Liver (tissue), 9 donors: Measurements from ENCODE around the gene TRIL. TPM values are rescaled to one million over a fixed set of nuclear protein-coding genes. Genes with fewer than 3 reads are reported as not detected.

Experiments
- DNase-seq: peaks from one replicate; pipeline ENCODE4 v3.0.0-alpha.2; 2017; ENCODE audit warnings: low spot score
- H3K27ac ChIP-seq, 2 donors: one replicate each; pipeline ENCODE4 v1.7.0; 2013; ENCODE audit warnings: inconsistent platforms in 2 of 2, low read length in 2 of 2, control low read depth in 1 of 2, low read depth in 1 of 2, mild to moderate bottlenecking in 1 of 2
- H3K27me3 ChIP-seq, 4 donors: one replicate each; pipeline versions ENCODE4 v1.6.1 to v1.7.0; 2013; ENCODE audit warnings: low read length in 3 of 4, inconsistent platforms in 1 of 4, mild to moderate bottlenecking in 1 of 4, moderate library complexity in 1 of 4; ENCODE audit not compliant: control insufficient read depth in 4 of 4, insufficient read depth in 4 of 4
- H3K36me3 ChIP-seq, 4 donors: one replicate each; pipeline versions ENCODE4 v1.6.1 to v1.7.0; 2013; ENCODE audit warnings: low read length in 3 of 4, mild to moderate bottlenecking in 3 of 4, low read depth in 1 of 4, moderate library complexity in 1 of 4; ENCODE audit not compliant: control insufficient read depth in 4 of 4, insufficient read depth in 3 of 4
- H3K4me1 ChIP-seq, 4 donors: one replicate each; pipeline versions ENCODE4 v1.6.1 to v1.7.0; 2013; ENCODE audit warnings: low read length in 3 of 4, mild to moderate bottlenecking in 3 of 4, moderate library complexity in 1 of 4; ENCODE audit not compliant: control insufficient read depth in 4 of 4, insufficient read depth in 4 of 4
- H3K4me3 ChIP-seq, 3 donors: one replicate each; pipeline versions ENCODE4 v1.6.1 to v1.7.0; 2013; ENCODE audit warnings: low read length in 3 of 3, control low read depth in 1 of 3, low read depth in 1 of 3, mild to moderate bottlenecking in 1 of 3
- H3K9ac ChIP-seq, 2 donors: one replicate each; pipeline ENCODE4 v1.7.0; 2013; ENCODE audit warnings: low read length in 2 of 2, mild to moderate bottlenecking in 2 of 2, moderate library complexity in 2 of 2, control low read depth in 1 of 2, low read depth in 1 of 2
- H3K9me3 ChIP-seq, 4 donors: one replicate each; pipeline versions ENCODE4 v1.6.1 to v1.7.0; 2013; ENCODE audit warnings: low read length in 3 of 4; ENCODE audit not compliant: control insufficient read depth in 4 of 4
- EGR1 ChIP-seq, 2 donors: IDR thresholded peaks; 2 replicates each; pipeline ENCODE4 v1.6.1; 2016 to 2018; ENCODE audit warnings: antibody characterized with exemption in 2 of 2, low read depth in 2 of 2
- FOXA1 ChIP-seq: IDR thresholded peaks from 2 replicates; pipeline ENCODE4 v1.6.1; 2016; ENCODE audit warnings: antibody characterized with exemption
- FOXA2 ChIP-seq: IDR thresholded peaks from 2 replicates; pipeline ENCODE4 v1.6.1; 2016; ENCODE audit warnings: antibody characterized with exemption
- GABPA ChIP-seq, 2 donors: IDR thresholded peaks in 1 of 2; conservative IDR thresholded peaks in 1 of 2; 2 replicates each; pipeline ENCODE4 v1.6.1; 2016; ENCODE audit warnings: antibody characterized with exemption in 2 of 2, mild to moderate bottlenecking in 1 of 2, moderate library complexity in 1 of 2
- HNF4A ChIP-seq, 2 donors: conservative IDR thresholded peaks; 2 replicates each; pipeline ENCODE4 v1.6.1; 2016; ENCODE audit warnings: antibody characterized with exemption in 2 of 2, mild to moderate bottlenecking in 2 of 2
- HNF4G ChIP-seq: IDR thresholded peaks from 2 replicates; pipeline ENCODE4 v1.6.1; 2016; ENCODE audit warnings: antibody characterized with exemption
- JUND ChIP-seq, 2 donors: IDR thresholded peaks; 2 replicates each; pipeline ENCODE4 v1.6.1; 2016; ENCODE audit warnings: antibody characterized with exemption in 2 of 2
- MAX ChIP-seq: IDR thresholded peaks from 2 replicates; pipeline ENCODE4 v1.6.1; 2016; ENCODE audit warnings: antibody characterized with exemption
- NR2F2 ChIP-seq: IDR thresholded peaks from 2 replicates; pipeline ENCODE4 v1.6.1; 2016; ENCODE audit warnings: antibody characterized with exemption
- RAD21 ChIP-seq, 2 donors: IDR thresholded peaks; 2 replicates each; pipeline ENCODE4 v1.6.1; 2016; ENCODE audit warnings: antibody characterized with exemption in 2 of 2, mild to moderate bottlenecking in 2 of 2
- RXRA ChIP-seq, 2 donors: IDR thresholded peaks; 2 replicates each; pipeline ENCODE4 v1.6.1; 2017 to 2018; ENCODE audit warnings: antibody characterized with exemption in 2 of 2, mild to moderate bottlenecking in 1 of 2
- SP1 ChIP-seq: IDR thresholded peaks from 2 replicates; pipeline ENCODE4 v1.6.1; 2018; ENCODE audit warnings: antibody characterized with exemption, mild to moderate bottlenecking
- TAF1 ChIP-seq: conservative IDR thresholded peaks from 2 replicates; pipeline ENCODE4 v1.6.1; 2016; ENCODE audit warnings: antibody characterized with exemption, mild to moderate bottlenecking
- YY1 ChIP-seq: IDR thresholded peaks from 2 replicates; pipeline ENCODE4 v1.6.1; 2016; ENCODE audit warnings: antibody characterized with exemption, mild to moderate bottlenecking
- ZBTB33 ChIP-seq: IDR thresholded peaks from 2 replicates; pipeline ENCODE4 v1.6.1; 2016; ENCODE audit warnings: antibody characterized with exemption
- WGBS: extraction: QIAGEN DNeasy Blood & Tissue Kit; methylation state at CpG from one replicate; pipeline ENCODE4 v1.1.7; 2013; 5-methylcytosine and 5-hydroxymethylcytosine counted together
- polyA plus RNA-seq, 2 donors: library from polyadenylated mRNA; stranded (reverse) in 1 of 2; unstranded in 1 of 2; fragments of 200-250 nt in 1 of 2; fragments of >200 nt in 1 of 2; fragmentation: Nextera tagmentation in 1 of 2; extraction: Ambion mirVana in 1 of 2; gene quantifications; one replicate each; pipeline versions ENCODE4 v1.2.1 to v1.2.3, GENCODE V29; 2013 to 2015
- total RNA-seq, 2 donors: library from RNA; depleted of rRNA; stranded (reverse); fragments of >200 nt; gene quantifications; one replicate each; pipeline ENCODE4 v1.2.3, GENCODE V29; 2014
- TF ChIP-seq, protein P1 (sequence below): fragments of 150-350 bp; IDR thresholded peaks from 2 replicates; pipeline ENCODE4 v1.5.1; 2017; ENCODE audit warnings: improper control_type of control experiment, low read depth, low read length; ENCODE audit not compliant: missing input control
- TF ChIP-seq, protein P2 (sequence below): IDR thresholded peaks from 2 replicates; pipeline ENCODE4 v1.6.1; 2016; ENCODE audit warnings: antibody characterized with exemption
- TF ChIP-seq, protein P3 (sequence below): IDR thresholded peaks from 2 replicates; pipeline ENCODE4 v1.6.1; 2016; ENCODE audit warnings: antibody characterized with exemption, mild to moderate bottlenecking
- donor health status: healthy.
- donor health status: healthy.
- donor health status: healthy.
- donor health status: healthy.
- donor health status: healthy.

The TRIL gene
- total and polyA plus RNA-seq, 4 donors: 0.06 to 0.67 (median 0.35) TPM

DNA sequence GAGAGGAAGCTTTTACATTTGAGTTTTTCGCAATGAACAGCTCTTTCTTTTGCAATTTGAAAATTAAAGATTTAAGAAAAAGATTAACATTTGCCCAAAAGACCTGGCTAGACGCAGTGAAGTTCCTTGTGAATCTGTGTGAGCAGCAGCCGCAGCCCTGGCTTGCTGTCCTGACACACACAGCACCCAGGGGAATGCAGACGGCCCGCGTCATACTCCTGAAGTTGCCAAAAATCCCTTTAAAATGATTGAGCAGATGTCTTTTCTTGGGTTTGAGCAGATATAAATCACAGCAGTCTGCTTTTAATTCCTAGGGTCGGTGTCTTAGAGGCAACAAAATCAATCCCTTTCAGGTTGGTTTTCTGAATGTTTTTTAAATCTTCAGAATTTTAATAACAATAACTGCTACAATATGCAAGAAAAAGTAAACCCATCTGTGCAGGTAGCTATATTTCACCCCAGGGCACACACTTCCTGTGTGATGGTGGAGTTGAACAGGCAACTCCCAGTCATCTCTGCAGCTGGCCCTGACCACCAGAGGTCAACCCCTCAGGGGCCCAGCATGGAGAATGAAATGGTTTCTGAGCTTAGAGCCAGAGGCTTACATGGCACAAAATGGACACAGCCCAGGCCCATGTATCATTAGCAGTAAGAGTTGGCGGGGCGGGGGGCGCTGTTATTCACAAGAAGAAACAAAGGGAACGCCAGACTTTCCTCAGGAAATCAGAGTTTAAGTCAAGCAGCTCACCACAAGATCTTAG lies 32.2 kb upstream of the TRIL start:
- no peaks in the 10 kb centered on the region for H3K36me3 ChIP-seq
- H3K4me3 ChIP-seq: no peak overlapping the region
- no peak for DNase-seq
- TF ChIP-seq EGR1 (IDR thresholded peaks at IDR 0.05; ENCODE audit: low read depth in 2 of 2): no peak
- TF ChIP-seq, protein P1, sequence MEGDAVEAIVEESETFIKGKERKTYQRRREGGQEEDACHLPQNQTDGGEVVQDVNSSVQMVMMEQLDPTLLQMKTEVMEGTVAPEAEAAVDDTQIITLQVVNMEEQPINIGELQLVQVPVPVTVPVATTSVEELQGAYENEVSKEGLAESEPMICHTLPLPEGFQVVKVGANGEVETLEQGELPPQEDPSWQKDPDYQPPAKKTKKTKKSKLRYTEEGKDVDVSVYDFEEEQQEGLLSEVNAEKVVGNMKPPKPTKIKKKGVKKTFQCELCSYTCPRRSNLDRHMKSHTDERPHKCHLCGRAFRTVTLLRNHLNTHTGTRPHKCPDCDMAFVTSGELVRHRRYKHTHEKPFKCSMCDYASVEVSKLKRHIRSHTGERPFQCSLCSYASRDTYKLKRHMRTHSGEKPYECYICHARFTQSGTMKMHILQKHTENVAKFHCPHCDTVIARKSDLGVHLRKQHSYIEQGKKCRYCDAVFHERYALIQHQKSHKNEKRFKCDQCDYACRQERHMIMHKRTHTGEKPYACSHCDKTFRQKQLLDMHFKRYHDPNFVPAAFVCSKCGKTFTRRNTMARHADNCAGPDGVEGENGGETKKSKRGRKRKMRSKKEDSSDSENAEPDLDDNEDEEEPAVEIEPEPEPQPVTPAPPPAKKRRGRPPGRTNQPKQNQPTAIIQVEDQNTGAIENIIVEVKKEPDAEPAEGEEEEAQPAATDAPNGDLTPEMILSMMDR: no peak
- H3K27ac ChIP-seq: no peak overlapping the region
- no peaks in the 10 kb centered on the region for H3K27me3 ChIP-seq
- 95% methylated on average over 11 of the region's 11 CpGs for WGBS
- H3K9me3 ChIP-seq: no peaks in the 10 kb centered on the region
- no peak overlapping the region for H3K9ac ChIP-seq
- no peaks in the 10 kb centered on the region for H3K4me1 ChIP-seq

DNA sequence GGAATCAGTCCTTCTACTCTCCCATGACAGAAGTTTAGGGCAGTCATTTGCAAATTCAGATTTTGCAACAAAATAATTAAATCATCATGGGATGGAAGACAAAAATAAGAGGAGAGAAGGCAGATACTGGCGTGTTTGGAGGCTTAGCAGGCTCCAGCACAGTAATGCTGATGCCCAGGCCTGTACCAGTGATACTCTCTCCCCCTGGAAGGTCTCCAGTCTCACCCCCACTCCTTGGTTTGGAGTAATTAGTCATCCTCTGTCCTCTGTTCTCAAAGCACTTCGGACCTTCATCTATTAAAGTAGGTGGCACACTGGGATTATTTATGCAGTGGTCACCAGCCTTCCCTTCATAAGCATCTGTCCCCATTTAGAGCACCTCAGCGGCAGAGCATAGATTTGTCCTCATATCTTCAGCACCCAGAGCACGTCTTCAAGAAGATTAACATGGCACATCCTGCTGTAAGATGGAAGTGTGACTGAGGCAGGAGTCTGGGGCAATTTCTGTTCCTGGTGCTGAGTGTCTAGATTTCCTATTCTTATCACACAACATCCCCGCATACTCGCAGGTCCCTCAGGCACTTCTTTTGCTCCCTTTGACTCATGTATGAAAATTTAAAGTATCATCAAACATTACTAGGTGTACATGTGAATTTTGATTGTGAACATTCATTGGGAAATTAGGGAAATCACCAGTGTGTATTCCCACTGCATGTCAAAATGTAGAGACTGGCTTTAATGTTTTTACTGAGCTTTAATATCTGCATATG lies 31.3 kb upstream of the TRIL start:
- Histone ChIP-seq H3K27ac (no peak overlapping the region), H3K9ac (no peak overlapping the region), H3K4me1 (no peaks in the 10 kb centered on the region), H3K36me3 (no peaks in the 10 kb centered on the region), H3K27me3 (no peaks in the 10 kb centered on the region), H3K9me3 (no peaks in the 10 kb centered on the region), H3K4me3 (no peak overlapping the region)
- WGBS: 91% methylated on average over 6 of the region's 6 CpGs
- no peak for DNase-seq
- no peak for TF ChIP-seq FOXA1
- no peak for TF ChIP-seq YY1
- no peak for TF ChIP-seq SP1
- no peak for TF ChIP-seq ZBTB33
- TF ChIP-seq RXRA (IDR thresholded peaks at IDR 0.05): no peak
- no peak for TF ChIP-seq NR2F2
- TF ChIP-seq MAX: no peak
- TF ChIP-seq GABPA (IDR thresholded peaks at IDR 0.05 in 1 of 2, conservative IDR thresholded peaks at IDR 0.05 in 1 of 2): no peak
- TF ChIP-seq, protein P1: no peak
- TF ChIP-seq, protein P2, sequence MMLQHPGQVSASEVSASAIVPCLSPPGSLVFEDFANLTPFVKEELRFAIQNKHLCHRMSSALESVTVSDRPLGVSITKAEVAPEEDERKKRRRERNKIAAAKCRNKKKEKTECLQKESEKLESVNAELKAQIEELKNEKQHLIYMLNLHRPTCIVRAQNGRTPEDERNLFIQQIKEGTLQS: no peak
- no peak for TF ChIP-seq HNF4A (conservative IDR thresholded peaks at IDR 0.05)
- no peak for TF ChIP-seq JUND (IDR thresholded peaks at IDR 0.05)
- TF ChIP-seq, protein P3, sequence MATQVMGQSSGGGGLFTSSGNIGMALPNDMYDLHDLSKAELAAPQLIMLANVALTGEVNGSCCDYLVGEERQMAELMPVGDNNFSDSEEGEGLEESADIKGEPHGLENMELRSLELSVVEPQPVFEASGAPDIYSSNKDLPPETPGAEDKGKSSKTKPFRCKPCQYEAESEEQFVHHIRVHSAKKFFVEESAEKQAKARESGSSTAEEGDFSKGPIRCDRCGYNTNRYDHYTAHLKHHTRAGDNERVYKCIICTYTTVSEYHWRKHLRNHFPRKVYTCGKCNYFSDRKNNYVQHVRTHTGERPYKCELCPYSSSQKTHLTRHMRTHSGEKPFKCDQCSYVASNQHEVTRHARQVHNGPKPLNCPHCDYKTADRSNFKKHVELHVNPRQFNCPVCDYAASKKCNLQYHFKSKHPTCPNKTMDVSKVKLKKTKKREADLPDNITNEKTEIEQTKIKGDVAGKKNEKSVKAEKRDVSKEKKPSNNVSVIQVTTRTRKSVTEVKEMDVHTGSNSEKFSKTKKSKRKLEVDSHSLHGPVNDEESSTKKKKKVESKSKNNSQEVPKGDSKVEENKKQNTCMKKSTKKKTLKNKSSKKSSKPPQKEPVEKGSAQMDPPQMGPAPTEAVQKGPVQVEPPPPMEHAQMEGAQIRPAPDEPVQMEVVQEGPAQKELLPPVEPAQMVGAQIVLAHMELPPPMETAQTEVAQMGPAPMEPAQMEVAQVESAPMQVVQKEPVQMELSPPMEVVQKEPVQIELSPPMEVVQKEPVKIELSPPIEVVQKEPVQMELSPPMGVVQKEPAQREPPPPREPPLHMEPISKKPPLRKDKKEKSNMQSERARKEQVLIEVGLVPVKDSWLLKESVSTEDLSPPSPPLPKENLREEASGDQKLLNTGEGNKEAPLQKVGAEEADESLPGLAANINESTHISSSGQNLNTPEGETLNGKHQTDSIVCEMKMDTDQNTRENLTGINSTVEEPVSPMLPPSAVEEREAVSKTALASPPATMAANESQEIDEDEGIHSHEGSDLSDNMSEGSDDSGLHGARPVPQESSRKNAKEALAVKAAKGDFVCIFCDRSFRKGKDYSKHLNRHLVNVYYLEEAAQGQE: no peak
- no peak for TF ChIP-seq TAF1
- no peak for TF ChIP-seq EGR1 (IDR thresholded peaks at IDR 0.05; ENCODE audit: low read depth in 2 of 2)
- TF ChIP-seq RAD21 (IDR thresholded peaks at IDR 0.05): no peak
- no peak for TF ChIP-seq FOXA2
- no peak for TF ChIP-seq HNF4G
